ENCODE data around the gene UNC5A.

The UNC5A gene

DNA sequence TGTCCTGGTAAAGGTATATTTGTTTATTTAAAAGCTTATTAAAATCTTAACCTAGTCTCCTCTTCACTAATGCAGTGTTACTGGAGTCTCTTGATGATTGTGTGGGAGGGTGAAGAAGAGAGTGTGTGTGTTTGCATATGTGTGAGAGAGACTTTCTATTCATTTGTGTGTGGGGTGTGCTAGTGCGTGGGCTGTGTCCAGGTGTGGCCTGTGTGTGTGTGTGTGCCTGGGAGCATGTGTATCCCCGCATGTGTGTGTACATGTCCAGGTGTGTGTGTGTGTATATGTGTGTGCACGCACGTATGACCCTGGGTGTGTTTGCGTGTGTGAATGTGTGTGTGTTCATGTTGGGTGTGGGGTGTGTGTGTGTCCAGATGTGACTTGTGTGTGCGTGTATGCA, 10.3 kb upstream of the UNC5A start:
- DNase-seq (ENCODE audit: low read depth) = no peak

DNA sequence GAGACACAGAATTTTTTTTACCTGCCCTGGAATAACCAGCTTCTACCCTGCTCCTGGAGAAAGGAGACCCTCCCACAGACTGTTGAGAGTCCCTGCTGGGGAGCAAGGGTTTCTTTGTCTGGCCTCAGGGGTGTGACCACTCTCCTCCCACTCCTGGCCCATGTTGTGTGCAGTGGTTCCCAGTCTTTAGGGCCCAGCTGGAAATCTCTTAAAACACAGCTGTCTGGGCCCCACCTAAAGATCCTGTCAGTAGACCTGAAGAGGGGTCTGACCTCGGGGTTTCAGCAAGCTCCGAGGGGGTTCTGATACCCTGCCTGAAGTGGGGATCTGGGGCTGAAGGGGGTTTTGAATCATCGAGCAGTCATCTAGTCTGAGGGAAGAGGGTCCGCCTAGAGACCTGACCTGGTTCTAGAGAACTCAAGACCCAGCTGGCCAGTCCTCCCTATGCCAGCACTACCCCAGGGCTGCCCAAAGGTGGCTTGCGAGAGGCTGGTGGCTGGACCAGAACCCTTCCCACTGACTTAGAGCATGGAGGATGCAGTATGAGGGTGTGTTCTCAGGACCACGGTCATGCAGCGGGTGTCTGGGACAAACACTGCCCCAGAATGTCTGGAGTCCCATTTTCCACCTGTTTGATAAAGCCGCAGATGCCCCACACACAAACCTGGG, 8.1 kb upstream of the UNC5A start:
- no peak for DNase-seq (ENCODE audit: low read depth)

DNA sequence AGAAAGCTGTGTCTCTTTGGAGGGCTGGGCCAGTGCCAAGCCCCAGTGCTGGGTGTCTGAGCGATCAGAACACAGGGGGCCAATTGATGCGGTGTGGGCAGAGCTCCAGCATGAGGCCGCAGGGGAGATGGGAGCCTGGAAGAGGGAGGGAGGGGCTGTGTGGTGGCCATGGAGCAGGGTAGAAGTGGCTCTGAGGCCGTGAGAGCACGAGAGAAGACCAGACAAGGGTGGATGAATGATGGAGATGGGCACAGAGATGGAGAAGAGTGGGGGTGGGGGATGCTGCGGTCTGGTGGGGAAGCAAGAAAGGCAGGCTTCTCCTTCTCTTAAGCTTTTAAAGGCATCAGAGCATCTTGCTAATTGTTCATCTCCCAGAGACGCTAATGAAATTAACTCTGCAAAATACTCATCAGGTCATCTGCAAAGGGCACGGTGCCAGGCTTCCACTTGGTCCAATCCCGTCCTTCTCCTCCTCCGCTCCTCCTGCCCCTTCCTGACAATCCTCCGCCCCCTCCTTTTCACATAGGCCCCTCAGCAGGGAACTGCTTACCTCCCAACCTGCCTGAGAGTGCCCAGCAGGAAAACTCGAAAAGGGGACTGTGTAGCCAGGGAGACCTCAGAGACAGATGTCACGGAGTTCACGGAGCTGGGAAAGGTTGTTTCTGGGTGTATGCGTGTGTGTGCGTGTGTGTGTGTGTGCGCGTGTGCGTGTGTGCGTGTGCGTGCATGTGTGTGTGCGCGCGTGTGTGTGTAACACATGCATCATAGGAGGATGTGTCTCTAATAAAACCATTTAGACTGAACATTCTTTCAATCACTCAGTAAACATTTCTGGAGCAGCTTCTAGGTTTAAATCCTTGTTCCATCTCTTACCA, 7.1 kb upstream of the UNC5A start:
- no peak for DNase-seq (ENCODE audit: low read depth)

DNA sequence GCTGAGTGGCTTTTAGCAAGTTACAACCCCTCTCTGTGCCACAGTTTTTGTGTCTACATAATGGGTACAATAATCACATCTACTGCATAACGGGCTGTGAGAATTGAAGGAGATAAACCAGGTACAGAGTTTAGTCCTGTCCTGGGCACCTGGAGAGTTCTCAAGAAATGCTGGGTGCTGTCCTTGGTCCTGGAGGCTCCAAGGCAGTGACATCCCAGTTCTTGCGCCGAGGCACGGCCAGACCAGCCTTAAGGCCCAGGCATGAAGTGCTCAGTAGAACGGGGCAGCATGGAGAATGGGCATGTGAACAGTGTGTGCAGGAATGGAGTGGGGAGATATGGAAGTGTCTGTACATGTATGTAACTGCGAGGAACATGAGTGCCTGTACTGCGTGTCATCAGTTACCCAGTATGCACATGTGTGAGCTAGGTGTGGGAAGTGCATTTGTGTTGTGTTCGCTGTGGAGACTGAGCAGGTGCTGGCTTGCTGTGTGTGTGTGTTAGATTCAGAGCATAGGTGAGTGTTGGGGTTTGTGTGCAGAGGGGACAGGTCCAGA, 6.3 kb upstream of the UNC5A start:
- DNase-seq (ENCODE audit: low read depth) = no peak

DNA sequence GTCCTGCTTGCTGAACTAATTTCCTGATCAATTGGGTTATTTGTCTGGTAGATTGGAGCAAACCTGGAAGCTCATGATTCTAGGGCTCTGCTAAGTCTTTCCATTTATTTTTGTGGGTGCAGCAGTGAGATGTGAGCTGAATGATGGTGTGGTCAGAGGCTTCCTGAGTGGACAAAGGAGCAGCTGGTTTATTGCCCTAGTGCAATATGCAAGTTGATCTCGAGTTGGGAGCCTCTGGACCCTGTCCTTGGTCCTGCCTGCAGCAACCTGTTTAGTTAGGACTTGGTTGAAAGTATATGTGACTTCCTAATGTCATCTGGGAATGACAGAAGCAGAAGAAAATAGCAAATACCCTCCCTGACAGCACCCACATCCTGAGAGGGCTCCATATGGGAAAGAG, 4.2 kb upstream of the UNC5A start:
- no peak for DNase-seq (ENCODE audit: low read depth)

DNA sequence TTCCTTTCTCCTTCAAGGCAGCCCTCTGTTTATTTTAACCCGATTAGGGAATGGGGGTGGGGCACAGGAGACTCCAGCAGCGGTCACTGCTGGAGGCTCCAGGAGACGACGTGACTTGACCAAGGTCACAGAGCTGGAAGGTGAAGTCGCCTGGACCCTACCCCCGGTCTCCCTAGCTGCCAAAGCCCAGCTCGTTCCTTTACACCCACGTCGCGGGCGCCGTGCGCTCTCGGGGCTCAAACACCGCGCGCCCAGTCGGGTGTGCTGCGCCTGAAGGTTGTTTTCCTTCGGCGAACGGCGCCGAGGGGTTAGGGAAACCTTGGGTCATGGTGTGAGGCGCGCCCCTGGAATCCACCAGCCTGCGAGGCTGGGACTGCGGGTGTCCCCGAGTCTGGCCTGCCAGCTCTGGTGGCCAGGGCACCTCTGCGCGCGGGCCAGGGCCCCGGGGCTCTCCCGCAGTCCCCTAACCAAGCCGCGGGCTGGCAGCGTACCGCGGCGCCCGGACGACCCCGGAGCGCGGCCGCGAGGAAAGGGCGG, 747 bp upstream of the UNC5A start:
- DNase-seq (ENCODE audit: low read depth) = no peak

DNA sequence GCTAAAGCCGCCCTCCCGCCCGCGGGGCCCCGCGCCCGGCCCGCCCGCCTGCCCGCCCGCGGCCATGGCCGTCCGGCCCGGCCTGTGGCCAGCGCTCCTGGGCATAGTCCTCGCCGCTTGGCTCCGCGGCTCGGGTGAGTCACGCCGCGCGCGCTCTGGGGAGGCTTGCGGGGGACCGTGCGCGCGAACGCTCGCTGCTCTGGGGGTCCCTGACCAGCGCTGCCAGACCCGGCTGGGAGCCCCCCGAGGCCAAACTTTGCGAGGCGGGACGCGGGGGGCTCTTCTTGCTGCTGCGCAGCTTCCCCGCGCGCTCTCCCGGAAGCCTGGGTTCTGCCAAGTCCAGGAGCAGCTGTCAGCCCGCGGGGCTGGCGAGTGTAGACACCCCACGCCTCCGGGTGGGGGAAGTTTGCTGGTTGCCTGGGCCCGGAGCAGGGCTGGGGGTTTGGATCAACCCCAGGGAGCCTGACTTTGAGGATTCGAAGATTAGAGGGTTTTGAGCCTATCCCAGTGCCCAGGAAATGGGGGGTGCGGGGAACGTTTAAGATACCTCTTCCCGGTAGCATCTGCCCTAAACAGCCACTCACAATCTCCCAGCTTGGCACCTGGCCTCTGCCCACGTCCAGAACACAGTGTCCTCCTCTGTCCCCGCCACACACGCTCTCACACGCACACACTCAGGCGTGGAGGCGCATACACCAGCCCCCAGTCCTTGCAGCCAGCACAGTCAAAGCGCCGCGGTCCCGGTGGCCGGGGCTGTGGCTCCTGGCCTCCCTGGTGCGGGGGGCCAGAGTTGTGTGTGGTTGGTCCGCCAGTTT, 535 bp downstream of the UNC5A start:
- DNase-seq (ENCODE audit: low read depth) = no peak

DNA sequence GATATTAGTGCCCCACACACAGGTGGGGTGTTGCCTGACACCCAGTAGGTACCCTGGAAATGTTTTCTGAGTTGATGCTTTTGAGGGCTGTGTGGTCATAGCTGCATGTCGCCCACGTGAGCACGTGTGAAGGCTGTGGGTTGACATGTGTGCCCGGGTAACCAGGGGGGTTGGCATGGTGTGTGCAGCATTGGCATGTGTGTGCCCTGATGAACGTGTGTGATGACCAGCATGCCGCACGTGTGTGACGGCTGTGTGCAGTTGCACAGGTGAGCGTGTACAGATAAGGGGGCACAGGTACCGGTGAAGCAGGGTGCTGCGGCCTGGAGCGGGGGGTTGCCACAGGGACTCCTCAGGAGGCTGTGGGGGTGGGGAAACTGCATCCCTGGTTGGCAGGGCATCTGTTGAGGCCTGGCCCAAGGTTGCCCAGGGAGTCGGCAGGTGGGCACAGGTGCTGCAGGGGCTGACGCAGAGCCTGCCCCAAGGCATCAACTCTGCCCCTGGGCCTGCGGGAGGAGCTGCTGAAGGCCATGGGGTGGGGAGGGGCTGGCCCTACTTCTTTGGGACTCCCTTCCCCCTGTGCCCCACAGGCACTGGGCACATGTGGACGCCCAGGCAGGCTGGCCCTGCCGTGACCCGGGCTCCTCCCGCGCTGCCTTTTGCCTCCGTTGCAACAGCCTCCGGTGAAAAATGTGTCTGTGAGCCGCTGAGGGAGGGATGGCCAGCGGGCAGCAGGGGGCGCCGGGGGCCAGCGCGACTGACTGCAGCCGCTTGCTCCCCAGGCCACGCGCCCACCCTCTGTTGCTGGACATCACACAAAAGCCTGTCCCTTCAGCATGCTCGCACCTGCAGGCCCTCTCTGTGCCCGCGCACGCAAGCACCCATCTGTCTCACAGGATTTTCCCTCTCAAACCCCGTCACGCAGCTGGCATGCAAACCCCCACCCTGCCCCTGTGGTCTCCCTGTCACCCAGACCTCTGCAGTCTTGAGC, 2.2 kb downstream of the UNC5A start:
- no peak for DNase-seq (ENCODE audit: low read depth)

DNA sequence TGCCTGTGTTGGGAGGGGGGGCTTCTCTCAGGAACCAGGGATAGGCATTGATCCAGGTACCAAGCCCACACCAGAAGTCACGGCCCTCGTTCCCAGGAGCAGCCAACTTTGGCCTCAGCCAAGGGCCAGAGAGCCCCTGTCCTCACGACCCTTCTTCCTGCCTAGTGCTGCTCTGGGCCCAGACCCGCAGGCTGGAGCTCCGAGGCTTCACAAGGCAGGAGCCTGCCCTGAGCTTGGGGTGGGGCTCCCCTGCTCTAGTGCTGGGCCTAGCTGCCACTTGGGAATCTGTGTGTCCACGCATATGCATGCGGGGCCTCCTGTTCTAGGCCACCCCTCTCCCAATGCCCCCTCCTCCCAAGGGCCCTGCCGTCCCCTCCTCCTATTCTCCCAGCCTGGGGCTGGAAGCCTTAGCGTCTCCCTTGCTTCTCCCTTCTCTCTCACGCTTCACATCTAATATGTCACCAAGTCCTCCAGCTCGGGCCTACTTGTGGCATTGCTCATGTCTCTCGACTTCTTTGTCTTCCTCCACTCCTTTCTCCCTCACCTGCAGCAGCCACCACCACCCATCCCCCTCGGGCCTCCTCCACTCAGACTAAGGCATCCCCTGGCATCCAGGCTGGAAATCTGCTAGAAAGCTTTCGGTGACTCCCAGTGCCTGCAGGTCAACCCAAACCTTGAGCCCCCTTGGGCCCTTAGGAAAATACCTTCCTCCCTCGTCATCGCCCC, 3.4 kb downstream of the UNC5A start:
- DNase-seq (ENCODE audit: low read depth) = no peak

DNA sequence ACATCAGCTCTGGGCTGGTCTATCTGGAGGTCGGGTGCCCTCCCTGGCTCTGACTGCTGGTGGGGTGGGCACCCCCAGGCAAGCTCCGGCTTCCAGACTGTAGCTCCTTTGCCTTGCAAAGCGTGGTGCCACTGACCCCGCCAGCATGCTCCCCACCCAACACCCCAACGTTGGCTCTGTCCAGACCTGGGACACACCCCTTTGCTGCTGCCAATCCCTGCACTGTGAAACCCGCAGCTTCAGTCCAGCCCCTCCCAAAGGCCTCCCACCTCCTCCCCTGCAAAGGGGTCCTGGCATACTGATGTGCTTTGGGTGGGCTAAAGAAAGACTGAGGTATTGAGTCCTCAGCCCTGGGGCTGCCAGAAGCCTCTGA, 3.9 kb downstream of the UNC5A start:
- DNase-seq (ENCODE audit: low read depth) = no peak

DNA sequence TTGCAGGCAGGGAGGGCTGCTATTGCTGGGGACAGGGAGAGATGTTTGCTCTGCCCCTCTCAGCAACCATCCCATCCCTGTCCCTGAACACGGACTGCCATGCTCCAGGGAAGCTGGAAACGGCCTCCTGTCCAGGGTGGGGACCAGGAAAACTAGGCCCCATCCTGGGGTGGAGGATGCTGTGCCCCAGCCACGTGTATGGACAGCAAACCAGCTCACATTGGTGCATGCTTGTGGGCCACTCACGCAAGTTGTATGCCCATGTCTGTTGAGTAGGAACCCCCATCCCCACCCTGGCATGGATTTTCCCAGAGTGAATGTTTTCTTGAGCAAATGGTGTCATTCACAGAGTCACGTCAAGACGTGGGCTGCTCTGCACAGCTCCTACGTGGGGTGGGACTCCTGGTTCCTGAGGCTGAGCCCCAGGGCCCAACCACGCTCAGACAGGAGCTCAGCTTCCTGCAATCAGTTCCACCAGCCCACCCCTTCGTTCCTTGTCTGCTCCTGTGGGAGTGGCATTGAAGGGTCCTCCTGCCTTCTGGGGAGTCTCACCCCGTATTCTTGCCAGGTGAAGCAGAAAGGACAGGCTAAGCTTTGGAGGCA, 4.6 kb downstream of the UNC5A start:
- no peak for DNase-seq (ENCODE audit: low read depth)

DNA sequence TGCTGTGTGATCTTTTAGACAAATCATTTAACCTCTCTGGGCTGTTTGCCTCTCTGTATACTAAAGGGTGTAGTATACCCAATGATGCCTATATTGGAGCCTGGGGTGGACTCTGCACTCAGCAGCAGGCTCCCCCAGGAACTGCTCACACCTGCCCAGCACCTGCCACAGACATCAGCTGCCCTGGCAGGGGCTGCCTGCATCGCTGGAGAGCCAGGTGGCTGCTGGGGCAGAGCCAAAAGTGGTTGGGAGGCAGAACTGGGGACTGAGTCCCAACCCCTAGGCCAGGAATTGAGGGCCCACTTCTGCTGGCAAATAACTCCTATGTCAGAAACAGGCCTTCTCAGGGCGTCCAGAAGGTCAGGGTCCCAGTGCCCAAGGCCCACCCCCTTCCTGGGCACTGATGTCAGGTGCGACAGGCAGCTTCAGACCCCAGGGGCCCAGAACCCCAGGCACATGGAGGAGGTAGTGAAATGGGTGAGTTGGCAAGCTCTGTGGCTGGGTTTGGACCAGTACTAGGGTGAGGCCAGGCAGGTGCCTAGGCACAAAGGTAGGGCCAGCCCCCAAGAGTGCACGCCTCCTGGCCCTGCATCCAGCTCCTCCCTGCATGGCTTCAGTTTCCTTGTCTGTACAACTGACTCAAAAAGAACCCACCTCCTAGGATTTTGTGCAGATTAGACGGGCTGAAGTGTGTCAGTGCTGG, 5.8 kb downstream of the UNC5A start:
- no peak for DNase-seq (ENCODE audit: low read depth)

DNA sequence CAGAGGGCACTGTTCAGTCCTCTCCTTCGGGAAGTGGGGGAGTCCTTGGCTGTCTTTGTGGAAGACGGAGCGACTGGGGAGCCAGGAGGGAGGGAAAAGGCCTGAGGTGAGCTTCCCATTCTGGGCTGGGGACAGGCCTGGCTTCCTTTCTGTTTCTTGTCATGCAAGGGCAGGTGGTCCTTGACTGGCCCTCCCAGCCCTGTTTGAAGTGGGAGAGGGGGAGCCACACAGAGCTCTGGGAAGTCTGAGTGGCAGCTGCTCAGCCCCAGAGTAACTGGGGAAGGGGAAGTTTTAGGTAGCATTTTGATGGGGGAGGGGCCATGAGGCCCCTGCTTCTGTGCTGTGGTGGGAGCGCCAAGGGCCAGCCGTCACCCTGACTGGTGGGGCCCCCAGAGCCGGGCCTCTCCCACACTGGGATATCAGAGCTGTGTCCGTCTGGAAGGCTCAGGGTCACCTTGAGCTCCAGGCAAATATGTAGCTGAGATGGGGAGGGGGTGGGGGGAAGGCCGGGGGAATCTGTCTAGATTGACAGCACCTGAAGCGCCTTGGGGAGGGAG, 6.5 kb downstream of the UNC5A start:
- DNase-seq (ENCODE audit: low read depth) = no peak

DNA sequence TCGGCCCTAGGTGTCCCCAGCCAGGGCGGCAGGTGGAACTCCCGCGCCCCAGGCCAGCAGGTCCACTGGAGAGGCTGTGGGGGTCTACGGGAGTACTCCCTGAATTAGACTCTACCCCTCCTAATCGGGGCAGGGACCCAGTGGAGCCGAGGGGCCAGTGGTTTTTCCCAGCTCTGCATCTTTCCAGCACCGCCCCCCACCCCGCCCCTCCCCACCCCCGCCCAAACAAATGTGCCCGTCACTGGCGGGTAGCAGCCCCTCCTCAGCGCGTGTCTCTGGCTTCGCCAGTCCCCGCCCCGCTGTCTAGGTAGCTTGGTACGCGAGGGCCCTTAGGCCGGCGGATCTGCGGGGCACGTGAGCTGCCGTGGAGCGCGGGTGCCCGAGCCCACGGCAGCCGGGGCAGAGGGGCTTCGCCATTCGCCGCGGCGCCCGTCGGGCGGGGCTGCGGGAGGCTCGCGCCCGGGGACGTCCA, 7.0 kb downstream of the UNC5A start:
- DNase-seq (ENCODE audit: low read depth) = no peak

DNA sequence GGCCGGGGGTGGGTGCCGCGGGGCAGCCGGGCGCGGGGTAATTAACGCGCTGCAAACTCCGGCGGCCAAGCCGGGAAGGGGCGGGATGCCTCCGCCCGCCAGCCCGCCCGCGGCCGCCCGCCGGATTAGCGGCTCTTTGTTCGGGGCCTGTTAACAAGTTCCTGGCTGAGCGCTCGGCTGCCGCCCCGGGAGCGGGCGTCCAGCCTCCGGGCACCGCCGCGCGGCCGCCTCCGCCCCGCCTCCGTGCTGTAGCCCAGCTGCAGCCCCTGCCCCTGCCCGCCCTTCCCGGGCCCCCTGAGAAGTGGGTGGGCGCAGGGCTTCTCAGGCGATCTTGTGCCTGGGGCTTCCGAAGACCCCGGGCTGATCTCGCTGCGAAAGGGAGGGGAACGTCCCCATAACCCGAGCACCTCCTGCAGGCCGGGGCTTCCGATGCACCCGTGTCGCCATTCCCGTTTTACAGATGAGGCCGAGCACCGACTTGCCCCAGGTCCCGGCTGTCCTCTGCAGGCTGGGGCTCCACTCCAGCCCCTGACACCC, 7.5 kb downstream of the UNC5A start:
- no peak for DNase-seq (ENCODE audit: low read depth)

DNA sequence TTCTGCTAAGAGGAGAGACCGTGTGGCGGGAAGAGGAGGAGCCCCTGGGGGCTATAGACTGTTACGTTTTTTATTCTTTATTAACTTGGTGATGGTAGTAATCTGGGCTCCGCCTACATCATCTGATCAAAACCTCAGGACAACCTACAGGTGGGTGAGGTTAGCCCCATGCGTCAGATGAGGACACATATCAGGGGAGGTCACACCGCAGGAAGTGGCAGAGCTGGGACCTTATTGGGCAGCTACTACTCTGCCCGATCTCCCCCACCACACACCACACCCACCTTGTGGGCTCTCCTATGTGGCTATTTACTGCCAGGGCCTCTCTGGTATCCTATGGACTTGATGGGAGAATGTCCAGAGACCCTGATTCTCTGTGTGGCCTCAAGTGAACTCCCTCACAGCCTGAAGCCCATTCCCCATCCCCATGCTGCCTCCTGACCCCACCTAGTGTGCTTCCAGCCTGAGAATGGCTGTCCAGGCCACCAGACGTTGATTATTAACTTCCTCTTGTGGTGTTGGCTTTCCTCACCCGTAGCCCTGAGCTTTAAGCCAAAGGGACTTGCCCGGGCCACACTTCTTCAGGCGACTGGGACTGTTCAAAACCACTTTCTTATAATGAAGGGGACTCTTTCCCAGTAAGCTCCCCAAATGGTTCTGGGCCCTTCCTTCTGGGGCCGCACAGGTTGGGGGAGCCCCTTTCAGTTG, 8.2 kb downstream of the UNC5A start:
- no peak for DNase-seq (ENCODE audit: low read depth)

DNA sequence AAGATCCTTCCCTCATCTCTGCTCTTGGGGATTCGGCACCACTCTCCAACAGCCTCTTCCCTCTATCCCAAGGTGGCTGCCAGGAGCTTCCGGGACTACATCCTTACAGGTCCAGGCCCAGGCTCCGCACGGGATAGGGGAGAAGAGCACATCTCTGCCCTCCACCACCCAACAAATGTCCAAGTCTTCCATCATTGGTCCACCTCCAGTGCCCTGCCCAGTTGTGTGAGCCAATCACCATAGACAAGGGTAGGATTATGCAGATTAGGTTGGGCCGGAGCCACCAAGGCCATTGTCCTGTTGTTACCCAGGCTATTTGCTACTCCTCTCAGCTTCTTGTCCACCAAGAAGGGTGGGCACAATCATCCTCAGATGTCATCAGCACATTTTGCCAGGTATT, 9.1 kb downstream of the UNC5A start:
- no peak for DNase-seq (ENCODE audit: low read depth)

DNA sequence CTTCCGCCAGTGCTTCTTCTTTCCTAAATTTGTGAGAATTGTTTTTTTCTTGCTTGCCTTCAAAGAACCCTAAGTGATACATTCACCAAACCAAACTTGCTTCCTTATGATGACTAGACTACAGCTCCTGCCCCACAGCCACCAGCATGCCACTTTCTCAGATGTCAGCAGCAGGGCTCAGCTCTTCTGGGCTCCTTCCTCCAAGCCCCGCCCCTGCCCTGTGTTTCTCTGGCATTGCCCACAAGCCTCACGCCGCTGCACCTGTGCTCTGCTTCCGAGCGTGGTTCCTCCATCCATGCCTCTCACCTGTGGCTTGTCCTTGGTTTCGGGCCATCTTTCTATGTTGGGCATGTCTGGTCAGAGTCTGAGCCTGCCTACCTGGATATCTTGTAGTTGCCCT, 10.6 kb downstream of the UNC5A start:
- DNase-seq (ENCODE audit: low read depth) = no peak
